DMS53 (cell line): ENCODE data around the gene ARPC3.
"Not testable (repeated sequence)": the region's sequence is repeated elsewhere in the genome, so short reads cannot be mapped to it uniquely, and the experiment has no call there.

ENCODE experiments used
- DNase-seq: peaks from one replicate; lab custom pipeline; 2025; lab: John Stamatoyannopoulos, UW

The ARPC3 gene

DNA sequence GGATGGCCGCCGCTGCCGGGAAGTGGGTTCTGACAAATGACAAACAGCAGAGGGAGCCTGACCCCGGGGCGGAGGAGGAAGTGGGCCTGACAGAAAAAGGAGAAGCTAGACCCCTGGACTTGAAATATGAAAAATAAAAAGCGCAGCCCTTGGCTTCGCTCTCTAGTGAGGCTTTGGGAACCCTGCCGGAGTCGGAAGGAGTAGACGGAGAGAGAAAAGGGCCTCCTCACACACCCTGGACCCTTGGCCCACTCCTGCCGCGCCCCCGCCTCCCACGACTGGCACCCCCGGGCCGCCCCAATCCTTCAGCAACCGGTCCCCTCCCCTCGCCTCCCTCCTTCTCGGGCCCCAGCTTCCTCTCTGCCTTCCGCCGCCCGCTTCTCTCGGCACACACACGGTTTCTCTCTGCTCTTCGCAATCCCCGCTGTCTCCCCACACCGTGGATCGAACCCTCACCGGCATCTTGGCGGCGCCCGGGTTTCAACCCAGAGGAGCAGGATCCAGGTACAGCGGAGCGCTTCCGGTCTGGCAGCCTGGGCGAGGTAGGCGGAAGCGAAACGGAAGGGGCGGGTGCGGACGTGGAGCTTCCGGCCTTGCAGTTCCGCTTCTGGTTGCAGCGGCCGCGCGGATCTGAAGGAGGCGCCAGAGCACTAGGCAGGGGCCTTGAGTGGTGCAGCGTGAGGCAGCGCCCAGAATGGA is at the start of gene ARPC3:
TSS of gene ARPC3 (minus strand) at position 539 of the 699 bp plus-strand sequence. CDS start at position 462, 77 bp downstream.
- DNase-seq, result peak; percentile 99

- no peak for DNase-seq
Observed at GRCh38 chr12:110498984-110499706, 49.0 kb upstream of the ARPC3 start.

DNA sequence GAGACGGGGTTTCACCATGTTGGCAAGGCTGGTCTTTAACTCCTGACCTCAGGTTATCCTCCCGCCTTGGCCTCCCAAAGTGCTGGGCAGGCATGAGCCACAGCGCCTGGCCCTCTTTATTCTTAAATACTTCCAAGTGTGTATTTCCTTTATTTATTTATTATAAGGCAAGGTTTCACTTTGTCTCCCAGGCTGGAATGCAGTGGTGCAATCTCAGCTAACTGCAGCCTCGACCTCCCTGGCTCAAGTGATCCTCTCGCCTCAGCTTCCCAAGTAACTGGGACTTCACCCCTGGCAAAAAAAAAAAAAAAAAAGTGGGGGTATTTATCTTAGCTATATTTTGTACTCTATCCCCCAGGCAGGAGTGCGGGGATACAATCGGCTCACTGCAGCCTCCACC is 25.3 kb upstream of the ARPC3 start:
- DNase-seq, result no peak

GRCh38 chr12:110468214-110469048 is 18.3 kb upstream of the ARPC3 start, which contains the start of the genes FAM216A and GPN3:
TSS of gene FAM216A (plus strand) at chr12:110468845. CDS start at chr12:110468876, 31 bp downstream.
TSS of gene GPN3 (minus strand) at chr12:110468257. CDS start at chr12:110468203, 54 bp downstream.
- peak; percentile 100 for DNase-seq

GRCh38 chr12:110467847-110468213 is 17.7 kb upstream of the ARPC3 start:
- no peak for DNase-seq

GRCh38 chr12:110466791-110467190 is 16.7 kb upstream of the ARPC3 start:
- DNase-seq, result no peak

- DNase-seq, result not testable (repeated sequence)
Observed at GRCh38 chr12:110465765-110466164, 15.6 kb upstream of the ARPC3 start.

- no peak for DNase-seq
Observed at GRCh38 chr12:110465024-110465423, 14.9 kb upstream of the ARPC3 start.

- DNase-seq, result not testable (repeated sequence)
Observed at GRCh38 chr12:110461189-110461588, 11.1 kb upstream of the ARPC3 start.

DNA sequence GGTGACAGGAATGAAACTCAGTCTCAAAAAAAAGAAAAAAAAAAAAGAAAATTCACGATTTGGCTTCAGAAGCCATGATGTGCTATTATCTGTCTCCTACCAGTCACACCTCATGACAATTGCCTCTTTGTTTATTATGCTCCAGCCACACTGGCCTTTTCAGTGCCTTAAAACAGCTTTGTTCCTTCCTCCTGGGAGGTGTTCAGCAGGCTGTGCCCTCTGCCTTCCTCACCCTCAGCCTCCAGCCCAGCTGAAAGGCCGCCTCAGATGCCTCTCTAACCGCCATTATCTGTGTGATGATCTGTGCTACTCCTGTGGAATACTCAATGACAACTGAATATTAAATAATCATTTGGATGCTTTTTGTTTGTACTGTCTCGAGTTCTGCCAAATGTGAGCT is 8.6 kb upstream of the ARPC3 start:
- no peak for DNase-seq

GRCh38 chr12:110453569-110454296 is 3.6 kb upstream of the ARPC3 start:
- DNase-seq, result no peak

DNA sequence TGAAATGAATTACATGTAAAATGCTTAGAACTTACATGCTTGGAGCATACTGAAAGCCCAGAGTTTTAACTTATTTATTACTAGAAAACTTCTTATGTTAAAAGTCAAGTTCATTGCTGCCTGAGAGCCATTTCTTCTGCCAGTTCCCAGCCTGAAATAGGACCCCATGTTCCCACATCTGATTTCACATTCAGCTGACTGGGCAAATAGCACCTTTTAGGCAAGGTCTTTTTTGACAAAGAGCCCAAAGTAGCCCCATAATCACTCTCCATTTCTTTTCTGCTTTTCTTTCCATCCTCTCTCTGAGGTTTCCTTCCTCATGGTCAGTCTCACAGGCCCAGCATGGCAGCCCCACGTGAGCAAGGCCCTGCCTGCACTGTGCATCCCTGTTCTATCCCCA is 1.1 kb upstream of the ARPC3 start:
- DNase-seq, result no peak

- DNase-seq, result no peak
Observed at GRCh38 chr12:110444455-110444854, 5.7 kb downstream of the ARPC3 start.

DNA sequence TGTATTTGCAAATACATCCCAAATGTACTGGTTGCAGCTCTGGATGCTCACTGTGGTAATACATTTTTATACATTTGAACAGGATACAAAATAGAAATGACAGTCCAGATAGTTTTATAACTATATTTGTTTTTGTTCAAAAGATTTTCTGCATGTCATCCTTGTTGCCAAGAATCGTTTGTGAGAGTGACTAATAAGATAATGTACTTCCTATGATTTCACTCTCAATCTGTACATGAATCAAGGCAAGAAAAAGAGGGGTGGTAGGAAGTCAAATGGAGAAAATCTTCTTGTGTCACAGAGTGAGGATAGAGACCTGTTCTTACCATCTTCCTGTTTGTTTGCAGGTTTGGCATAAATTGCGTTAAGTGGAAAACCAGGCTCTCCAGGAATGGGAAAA is 13.9 kb downstream of the ARPC3 start:
- DNase-seq, result no peak

GRCh38 chr12:110431957-110432587 is 18.1 kb downstream of the ARPC3 start:
- DNase-seq, result no peak

- not testable (repeated sequence) for DNase-seq
Observed at GRCh38 chr12:110429676-110430075, 20.5 kb downstream of the ARPC3 start.

- no peak for DNase-seq
Observed at GRCh38 chr12:110426406-110426805, 23.7 kb downstream of the ARPC3 start.

DNA sequence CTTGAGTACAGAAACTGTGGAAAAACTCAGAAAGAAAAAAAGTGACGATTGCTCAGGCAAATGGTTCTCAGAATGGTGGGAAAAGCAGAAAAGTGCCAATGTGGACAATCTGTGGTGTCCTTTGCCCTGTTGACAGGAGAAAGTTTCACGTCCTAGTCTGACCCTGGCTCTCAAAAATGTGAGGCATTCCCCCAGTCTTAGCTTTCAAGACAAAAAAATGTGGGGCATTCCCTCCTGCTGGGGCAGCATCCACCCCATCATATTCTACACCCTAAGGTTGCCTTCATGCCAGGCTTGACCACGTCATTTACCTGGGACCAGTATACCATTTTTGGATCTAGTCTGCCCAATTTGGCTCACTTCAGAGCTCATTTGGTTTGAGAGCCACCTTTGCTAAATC is 25.9 kb downstream of the ARPC3 start:
- DNase-seq, result no peak

GRCh38 chr12:110421701-110422100 is 28.4 kb downstream of the ARPC3 start:
- DNase-seq, result no peak

- no peak for DNase-seq
Observed at GRCh38 chr12:110421159-110421661, 28.9 kb downstream of the ARPC3 start.

DNA sequence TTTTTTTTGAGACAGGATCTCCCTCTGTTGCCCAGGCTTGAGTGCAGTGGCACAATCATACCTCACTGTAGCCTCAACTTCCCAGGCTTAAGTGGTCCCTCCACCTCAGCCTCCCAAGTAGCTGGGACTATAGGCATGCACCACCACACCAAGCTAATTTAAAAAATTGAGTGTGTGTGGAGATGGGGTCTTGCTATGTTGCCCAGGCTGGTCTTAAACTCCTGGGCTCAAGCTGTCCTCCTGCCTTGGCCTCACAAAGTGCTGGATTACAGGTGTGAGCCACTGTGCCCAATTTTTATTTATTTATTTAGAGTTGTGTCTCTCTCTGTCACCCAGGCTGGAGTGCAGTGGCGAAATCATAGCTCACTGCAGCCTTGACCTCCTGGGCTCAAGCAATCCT is 29.5 kb downstream of the ARPC3 start:
- DNase-seq, result not testable (repeated sequence)
